Measurements from ENCODE around the gene ARHGAP18. TPM values are rescaled to one million over a fixed set of nuclear protein-coding genes. Genes with fewer than 3 reads are reported as not detected.

Gene ARHGAP18
- total RNA-seq, 1 donor from 2014 or later: 110 TPM

DNA sequence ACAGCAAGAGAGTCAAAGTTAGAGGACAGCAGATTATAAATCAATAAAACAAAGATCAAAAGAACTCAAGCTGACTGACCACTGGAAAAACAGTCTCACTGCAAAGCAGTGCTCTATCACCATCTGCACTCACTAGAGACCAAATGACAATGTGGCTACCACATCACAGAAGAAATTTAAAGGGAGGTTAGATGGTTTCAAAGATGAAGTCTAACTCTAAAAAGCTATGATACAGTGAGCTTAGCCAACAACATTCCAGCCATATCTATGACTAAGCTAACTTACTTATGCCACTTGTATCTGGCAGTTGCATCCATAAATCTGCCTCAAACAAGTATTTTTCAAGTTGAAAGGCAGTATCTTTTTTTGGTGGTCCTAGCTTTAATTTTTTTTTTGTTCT, 68.6 kb downstream of the ARHGAP18 start:
- no peak for DNase-seq

GRCh38 chr6:129638686-129639085, 71.3 kb downstream of the ARHGAP18 start:
- DNase-seq: no peak

GRCh38 chr6:129638055-129638684, 71.8 kb downstream of the ARHGAP18 start:
- DNase-seq: peak; percentile 79

DNA sequence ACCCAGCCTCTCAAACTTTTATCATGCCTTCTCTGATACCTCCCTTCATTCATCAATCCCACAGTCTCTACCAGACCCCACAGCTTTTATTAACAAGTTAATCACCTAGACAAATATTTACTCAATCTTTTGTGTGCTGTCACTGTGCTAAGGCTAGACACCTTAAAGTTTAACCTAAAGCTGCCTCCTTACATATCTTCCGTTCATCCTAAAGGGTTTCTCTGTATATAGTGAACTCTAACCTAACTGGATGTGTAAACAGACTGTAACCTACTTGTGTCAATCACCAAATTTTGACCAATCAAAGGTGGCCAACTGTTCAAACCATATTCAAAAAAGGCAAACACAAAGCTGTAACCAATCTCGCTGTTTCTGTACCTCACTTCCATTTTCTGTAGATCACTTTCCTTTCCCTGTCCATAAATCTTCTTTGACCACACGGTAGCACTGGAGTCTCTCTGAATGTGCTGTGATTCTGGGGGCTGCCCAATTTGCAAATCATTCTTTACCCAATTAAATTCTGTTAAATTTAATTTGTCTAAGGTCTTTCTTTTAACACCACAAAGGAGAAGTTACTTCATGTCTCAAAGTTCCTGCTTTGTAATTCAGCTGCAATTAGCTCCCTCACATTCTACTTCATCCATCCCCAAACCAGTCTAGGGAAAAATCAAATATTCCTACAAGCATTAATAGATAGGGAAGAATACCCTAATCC, 72.5 kb downstream of the ARHGAP18 start:
- no peak for DNase-seq

DNA sequence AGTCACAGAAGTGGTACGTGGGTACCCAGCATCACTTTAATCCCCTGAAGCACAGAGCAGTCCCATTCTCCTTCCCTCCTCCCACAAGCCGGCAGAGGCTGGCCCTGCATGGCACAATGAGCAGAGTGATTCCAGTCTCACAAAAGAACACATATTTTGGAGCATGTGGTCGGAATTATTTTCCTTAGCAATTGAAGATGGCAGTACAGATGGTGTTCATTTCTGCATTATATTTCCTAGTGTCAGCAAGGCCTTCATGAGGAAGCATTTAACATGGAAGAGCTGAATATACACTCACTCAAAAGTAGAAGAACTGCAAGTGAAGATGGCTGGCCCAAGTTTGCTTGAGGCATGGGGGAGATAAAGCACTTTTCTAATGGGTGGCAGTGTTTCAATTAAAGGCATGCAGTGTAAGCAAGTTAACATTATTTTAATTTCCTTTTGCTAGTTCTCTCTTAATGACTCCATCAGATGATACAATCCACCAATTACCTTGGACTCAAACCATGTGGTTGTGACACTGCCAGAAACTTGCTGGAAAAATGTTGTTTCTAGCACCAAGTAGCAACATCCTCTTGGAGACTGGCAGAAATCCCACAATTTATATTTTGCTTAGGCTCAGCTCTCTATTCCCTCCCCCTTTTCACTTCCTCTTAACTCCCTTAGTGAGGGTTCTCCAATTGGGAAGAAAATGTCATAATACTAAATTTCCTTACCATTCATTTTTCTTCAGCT, 74.4 kb downstream of the ARHGAP18 start:
- DNase-seq: peak; percentile 86

DNA sequence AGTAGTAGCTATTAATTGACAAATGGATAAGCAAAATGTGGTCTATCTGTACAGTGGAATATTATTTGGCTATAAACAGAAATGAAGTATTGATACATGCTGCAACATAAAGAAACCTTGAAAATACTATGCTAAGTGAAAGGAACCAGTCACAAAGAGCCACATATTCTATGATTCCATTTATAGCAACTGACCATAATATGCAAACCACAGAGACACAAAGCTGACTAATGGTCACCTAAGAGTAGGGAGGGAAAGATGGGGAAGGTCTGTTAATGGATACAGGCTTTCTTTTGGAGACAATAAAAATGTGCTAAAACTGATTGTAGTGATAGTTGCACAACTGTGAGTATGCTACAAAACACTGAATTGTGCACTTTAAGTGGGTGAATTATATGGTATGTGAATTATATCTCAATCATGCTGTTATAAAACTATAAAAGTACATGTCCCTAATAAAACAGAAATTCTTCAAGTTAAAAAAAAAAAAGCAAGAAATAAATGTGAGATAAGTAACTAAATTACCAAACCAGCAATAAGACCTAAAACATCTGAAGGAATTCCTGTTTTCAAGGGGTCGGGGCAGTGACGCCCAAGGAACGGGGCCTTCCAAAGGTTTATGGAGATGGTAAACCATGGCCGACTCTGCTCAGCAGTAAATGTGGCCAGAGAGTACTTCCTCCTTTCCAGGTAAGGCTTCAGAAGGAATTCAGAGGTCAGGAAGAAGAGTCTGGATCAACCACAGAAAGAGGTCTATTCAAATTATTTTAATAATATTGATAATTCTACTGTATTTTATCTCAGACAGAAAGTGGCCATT, 75.4 kb downstream of the ARHGAP18 start:
- DNase-seq: no peak

DNA sequence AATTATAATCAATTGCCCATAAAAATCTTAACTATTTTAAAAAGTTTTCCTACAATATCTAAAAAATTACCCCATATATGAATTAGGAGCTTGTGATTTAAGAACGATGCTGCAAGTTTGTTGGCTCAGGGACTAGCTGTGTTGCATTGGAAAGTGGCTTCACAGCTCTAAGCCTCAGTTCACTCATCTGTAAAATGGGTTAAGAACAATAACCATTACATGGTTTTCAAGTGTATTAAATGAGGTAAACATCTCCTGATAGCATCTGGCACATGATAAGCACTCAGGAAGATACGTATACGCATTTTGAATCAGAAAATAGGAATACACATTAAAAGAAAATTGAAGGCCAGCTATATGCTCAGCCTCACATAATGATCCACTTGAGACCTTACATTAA, 76.4 kb downstream of the ARHGAP18 start:
- no peak for DNase-seq

DNA sequence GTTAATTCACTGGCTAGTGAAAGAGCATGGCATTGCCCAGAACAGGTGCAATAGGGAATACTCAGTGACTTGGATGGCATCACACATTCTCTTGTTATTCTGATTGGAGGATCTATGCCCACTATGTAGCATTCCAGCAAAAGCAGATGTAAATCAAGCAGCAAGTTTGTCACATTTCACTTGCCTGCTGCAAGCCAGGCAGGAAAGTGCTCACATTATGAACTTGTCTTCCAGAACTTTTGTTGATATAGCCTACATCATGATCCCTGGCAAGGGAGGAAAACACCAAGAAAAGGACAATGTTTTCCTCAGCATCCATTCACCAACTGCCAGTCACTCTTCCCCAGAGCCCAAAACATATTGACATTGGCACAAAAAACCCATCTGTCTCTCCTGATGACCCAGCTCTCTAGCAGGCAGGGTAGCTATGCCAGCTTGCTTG, 77.8 kb downstream of the ARHGAP18 start:
- no peak for DNase-seq

GRCh38 chr6:129631070-129631469, 78.9 kb downstream of the ARHGAP18 start:
- DNase-seq: no peak

- no peak for DNase-seq
Measured at GRCh38 chr6:129630596-129630995, 79.4 kb downstream of the ARHGAP18 start.

GRCh38 chr6:129628101-129628815, 81.7 kb downstream of the ARHGAP18 start:
- no peak for DNase-seq

DNA sequence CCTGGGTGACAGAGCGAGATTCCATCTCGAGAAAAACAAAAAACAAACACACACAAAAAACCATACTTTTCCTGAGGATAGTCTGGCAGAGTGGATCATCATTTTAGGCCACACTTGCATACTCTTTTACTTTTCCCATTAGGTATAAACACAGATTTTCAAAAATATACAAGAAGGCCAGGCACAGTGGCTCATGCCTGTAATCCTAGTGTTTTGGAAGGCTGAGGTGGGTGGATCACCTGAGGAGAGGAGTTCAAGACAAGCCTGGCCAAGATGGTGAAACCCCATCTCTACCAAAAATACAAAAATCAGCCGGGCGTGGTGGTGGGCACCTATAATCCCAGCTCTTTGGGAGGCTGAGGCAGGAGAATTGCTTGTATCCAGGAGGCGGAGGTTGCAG, 85.5 kb downstream of the ARHGAP18 start:
- DNase-seq: no peak

GRCh38 chr6:129623008-129623732, 86.8 kb downstream of the ARHGAP18 start:
- DNase-seq: peak; percentile 66

DNA sequence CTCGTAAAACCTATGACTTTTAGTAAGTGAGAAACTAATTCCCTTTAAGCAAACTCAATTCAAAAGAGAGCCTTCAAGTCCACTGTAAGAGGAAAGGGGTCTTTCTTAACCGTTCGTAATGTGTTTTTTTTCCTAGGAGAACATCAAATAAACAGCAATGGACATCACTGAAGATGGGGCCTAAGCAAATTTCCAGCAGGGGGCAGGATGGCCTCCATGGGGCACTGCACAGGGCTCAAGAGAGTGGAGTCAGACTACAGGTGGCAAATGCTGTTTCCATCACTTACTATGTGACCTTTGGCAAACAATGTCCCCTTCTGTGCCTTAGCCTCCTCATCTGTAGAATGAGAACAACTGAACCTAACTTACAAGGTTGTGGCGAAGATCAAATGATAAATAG, 88.7 kb downstream of the ARHGAP18 start:
- peak; percentile 52 for DNase-seq

- DNase-seq: no peak
Measured at GRCh38 chr6:129620234-129620610, 89.8 kb downstream of the ARHGAP18 start.

DNA sequence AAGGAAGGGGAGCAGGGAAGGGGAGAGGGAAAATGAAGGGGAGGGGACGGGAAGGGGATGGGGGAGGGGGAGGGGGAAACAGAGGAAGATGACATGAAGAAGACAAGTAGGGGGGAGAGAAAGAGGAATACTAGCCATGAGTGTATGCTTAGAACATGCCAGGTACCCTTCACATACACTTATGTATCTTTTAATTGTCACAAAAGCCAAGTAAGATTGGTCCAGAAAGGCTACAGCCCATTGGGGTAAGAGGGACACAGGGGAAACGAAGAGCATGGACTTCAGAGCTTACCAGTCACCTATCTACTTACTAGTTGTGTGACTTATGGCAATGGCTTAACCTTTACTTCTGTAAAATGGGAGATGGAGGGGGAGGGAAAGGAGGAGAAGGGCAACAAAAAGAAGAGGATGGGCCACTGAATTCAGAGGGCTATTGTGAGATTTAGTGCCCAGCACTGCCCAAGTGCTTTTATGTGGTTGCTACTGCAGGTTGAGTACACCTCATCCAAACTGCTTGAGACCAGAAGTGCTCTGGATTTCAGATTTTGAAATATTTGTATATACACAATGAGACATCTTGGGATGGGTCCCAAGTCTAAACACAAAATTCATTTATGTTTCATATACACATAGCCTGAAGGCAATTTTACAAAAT, 90.3 kb downstream of the ARHGAP18 start:
- no peak for DNase-seq

DNA sequence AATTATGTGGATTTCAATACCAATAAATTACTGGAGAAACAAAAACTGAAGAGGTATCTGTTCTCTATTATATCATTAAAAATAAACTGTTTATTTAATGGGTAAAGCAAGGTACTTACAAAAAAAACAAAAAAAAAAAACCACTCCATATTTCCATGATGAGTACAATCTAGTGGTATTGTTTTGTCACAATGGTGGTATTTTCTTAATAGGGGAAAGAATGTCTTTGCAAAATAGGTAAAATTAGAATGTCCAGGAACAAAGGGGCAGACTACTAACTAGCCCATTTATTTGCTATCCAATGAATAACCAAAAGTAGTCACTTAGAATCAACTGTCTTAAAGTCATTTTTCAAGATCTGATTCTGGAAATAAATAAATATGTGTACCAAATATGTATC, 92.0 kb downstream of the ARHGAP18 start:
- DNase-seq: no peak

DNA sequence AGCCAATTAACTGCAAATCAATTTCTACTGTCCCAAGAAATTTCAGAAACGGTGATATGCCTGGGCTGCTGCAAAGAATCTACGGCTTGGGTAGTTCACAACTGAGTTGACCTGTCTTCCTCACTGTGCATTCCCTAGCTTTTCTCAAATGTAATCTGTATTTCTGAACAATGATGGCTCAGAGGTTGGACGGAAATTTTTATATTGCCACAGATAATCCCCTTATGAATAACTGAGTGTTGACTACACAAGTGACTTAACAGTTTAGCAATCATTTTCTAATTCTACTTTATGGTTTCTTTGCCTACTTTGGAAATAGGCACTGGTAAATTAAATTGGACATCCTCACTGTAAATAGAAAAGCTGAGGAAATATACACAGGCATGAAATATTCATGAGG, 94.5 kb downstream of the ARHGAP18 start:
- DNase-seq: no peak

DNA sequence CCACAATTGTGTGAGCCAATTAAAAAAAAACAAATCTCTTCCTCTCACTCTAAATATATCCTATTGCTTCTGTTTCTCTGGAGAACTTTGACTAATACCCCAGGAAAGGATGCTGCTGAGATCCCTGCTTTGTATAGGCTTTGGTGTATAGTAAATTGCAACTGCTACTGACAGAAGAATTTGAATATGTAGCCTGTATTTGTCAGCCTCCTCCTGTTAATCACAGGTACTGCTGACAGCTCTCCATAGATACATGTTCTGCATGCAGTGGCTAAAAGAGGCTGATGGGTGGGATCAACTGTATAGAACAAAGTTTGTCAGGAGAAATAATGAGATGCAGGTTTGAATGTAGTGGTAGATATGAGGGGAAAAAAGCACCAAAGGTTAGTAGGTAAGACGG, 95.0 kb downstream of the ARHGAP18 start:
- no peak for DNase-seq

DNA sequence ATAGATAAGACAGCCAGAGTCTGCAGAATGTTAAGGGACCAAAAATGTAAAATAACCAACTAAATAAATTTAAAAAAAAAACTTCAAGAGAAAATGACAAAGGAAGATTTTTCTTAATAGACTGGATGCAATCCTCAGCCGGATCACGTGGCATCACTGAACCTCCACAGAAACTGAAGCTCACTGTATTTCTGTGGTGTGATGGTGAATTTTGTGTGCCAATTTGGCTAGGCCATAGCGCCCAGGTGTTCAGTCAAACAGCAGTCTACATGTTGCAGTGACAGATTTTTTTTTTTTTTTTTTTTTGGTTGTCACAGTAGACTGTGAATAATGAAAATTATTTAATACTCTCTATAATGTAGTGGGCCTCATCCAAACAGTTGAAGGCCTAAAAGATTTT, 95.5 kb downstream of the ARHGAP18 start:
- DNase-seq: no peak

DNA sequence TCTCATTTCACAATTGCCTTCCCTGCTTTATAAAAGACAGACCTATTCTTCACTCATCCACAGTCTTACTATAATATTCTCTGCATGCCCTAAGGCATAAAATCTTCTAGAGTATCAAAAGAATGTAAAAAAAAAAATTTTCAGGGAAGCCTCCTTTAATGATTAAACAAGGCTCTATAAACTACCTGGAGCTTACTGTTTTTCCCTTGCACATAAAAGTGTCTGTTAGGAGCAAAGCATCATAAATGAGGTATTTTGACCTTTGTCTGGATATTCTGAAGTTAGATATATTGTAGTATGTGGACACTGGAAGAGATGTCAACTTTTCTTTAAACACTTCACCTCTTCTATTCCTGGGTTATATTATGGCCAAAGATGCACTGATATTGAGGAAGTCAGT, 97.5 kb downstream of the ARHGAP18 start:
- no peak for DNase-seq

Measured in dermis blood vessel endothelial cell (primary cell).